Natural killer cell treated with Interleukin-12 subunit alpha and Interleukin-12 subunit beta and Interleukin-15 and Interleukin-18, amount 100 ng/mL, for 72 hours (primary cell): ENCODE results near the gene TMEM239. TPM values are rescaled to one million over a fixed set of nuclear protein-coding genes. Genes with fewer than 3 reads are reported as not detected.

Experiments used
- ATAC-seq, 2 donors: fragments of 150-1000 bp; cut with Tn5 transposase in 1 of 2; sonication (Bioruptor Pico), chemical (Tn5 transposase) in 1 of 2; 2 replicates each; pipeline ENCODE4 v1.10.0; 2021
- DNase-seq: peaks from one replicate; pipeline ENCODE4 v3.0.0; 2022; ENCODE audit warnings: low spot score
- H3K27ac Mint-ChIP-seq, 2 donors: 1 replicate in 1 of 2; 2 replicates in 1 of 2; pipeline ENCODE4 v1.8.0; 2022; ENCODE audit warnings: mixed read lengths in 2 of 2, mild to moderate bottlenecking in 1 of 2, moderate library complexity in 1 of 2
- H3K27me3 Mint-ChIP-seq, 2 donors: 1 replicate in 1 of 2; 2 replicates in 1 of 2; pipeline ENCODE4 v1.8.0; 2022; ENCODE audit warnings: mixed read lengths in 2 of 2
- H3K36me3 Mint-ChIP-seq: one replicate; pipeline ENCODE4 v1.8.0; 2022; ENCODE audit warnings: mixed read lengths
- H3K4me1 Mint-ChIP-seq, 2 donors: 1 replicate in 1 of 2; 2 replicates in 1 of 2; pipeline ENCODE4 v1.8.0; 2022; ENCODE audit warnings: low read depth in 2 of 2, mixed read lengths in 2 of 2, mild to moderate bottlenecking in 1 of 2
- H3K4me3 Mint-ChIP-seq: one replicate; pipeline ENCODE4 v1.8.0; 2022; ENCODE audit warnings: mixed read lengths
- H3K9me3 Mint-ChIP-seq: 2 replicates; pipeline ENCODE4 v1.8.0; 2022; ENCODE audit warnings: mixed read lengths
- total RNA-seq, 2 donors: library from RNA; stranded (reverse); gene quantifications; one replicate each; pipeline ENCODE4 v1.2.3, GENCODE V29; 2022

The TMEM239 gene
- total RNA-seq, 2 donors from 2014 or later = not detected

DNA sequence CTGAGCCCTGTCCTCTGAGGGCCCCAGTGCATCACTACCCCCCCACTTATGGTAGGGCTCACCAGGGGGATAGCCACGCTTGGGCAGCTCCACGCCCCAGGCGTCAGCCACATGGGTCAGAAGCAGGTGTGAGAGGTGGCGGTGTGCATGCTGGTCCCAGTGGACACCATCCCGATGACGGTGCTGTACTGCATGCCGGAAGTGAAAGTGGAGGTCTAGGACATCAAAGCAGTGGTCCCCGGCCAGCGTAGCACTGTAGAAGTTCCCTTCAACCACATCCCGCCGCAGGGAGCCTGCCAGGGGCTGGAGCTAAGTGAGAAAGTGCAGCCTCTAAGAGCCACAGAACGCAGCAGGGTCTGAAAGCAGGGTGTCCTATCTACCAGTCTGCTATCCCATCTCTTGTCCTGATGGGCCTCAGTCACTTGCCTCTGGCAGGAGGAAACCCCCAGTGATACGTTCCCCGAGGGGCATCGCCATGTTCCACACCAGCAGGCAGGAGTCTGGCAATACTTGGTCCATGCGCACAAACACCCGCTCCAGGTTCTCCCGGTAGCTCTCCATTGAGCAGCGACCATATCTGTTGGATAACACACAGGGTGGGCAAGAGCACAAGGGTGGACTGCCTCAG is 22.1 kb downstream of the TMEM239 start:
- H3K4me3 Mint-ChIP-seq = no peak overlapping the region
- H3K36me3 Mint-ChIP-seq = peaks cover 27% of the 10 kb centered on the region
- H3K27ac Mint-ChIP-seq = no peak overlapping the region

DNA sequence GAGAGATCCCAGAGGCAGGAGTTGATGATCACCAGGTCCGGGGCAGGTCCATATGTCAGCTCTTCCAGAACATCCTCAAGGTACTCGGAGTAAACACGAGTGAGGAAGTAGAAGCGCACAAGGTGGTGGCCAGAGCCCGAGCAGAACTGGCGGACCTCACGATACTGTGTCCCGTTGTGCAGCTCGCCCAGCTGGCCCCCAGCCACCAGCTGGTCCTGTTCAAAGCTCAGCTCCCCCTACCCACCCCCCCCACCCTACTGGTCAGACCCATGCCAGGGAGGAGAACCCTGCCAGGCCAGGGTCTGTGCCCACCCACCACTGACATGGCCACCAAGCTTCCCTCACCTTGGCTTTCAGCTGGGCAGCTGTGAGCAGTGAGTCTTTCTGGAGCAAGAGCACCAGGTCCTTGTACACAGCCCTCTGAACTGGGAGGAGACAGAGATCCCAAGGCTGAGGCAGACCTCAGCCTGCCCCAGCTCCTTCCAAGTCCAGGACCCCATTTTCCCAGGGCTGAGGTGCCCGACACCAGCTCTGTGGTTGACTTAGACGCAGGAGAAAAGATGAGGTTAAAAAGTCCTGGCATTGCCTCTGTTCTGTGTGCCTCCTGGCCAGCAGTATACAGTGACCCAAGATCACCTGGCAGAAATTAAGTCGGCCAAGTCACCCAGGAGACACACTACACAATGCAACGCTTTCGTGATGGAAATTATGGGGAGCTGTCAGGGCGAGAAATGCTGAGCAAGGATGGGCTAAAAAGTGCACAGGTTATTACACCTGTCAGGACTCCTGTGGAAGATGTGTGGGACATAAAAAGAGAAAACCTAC is 22.9 kb downstream of the TMEM239 start:
- Mint-ChIP-seq H3K36me3 (peaks cover 27% of the 10 kb centered on the region), H3K27me3 (no peaks in the 10 kb centered on the region), H3K4me3 (peak overlapping the region; percentile 91), H3K27ac (peak overlapping the region; percentile 81 to 92), H3K9me3 (no peaks in the 10 kb centered on the region), H3K4me1 (peaks cover 23 to 42% of the 10 kb centered on the region in 2 donors)
- DNase-seq (no peak), ATAC-seq (no peak)

More for the DNA sequence above, 22.1 kb downstream of the TMEM239 start:
- H3K4me1 Mint-ChIP-seq = peaks cover 17 to 36% of the 10 kb centered on the region in 2 donors
- H3K27me3 Mint-ChIP-seq = no peaks in the 10 kb centered on the region
- no peaks in the 10 kb centered on the region for H3K9me3 Mint-ChIP-seq
- ATAC-seq (no peak), DNase-seq (no peak)

DNA sequence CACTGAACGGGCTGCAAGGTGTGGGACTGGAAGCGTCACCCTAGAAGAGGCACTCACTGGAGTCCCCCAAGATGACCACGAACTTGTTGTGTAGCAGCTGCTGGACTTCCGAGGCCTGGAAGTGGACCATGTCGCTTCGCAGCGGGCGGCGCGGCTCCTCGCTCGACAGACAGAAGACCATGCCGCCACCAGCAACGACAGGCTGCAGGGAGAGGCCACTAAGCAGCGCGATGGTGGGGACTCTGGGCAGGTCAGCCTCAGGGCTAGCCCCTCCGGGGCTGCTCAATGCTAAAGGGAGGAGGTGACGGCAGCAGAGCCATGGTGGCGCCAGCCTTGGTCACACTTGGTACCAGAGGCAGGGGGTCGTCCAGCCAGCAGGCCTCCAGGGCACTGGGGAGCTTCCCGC is 23.6 kb downstream of the TMEM239 start:
- ATAC-seq (no peak), DNase-seq (no peak)
- Mint-ChIP-seq H3K4me3 (peak overlapping the region; percentile 91), H3K9me3 (no peaks in the 10 kb centered on the region), H3K27ac (peak overlapping the region; percentile 81 to 92), H3K27me3 (no peaks in the 10 kb centered on the region), H3K4me1 (peaks cover 30 to 49% of the 10 kb centered on the region in 2 donors), H3K36me3 (peaks cover 27% of the 10 kb centered on the region)

DNA sequence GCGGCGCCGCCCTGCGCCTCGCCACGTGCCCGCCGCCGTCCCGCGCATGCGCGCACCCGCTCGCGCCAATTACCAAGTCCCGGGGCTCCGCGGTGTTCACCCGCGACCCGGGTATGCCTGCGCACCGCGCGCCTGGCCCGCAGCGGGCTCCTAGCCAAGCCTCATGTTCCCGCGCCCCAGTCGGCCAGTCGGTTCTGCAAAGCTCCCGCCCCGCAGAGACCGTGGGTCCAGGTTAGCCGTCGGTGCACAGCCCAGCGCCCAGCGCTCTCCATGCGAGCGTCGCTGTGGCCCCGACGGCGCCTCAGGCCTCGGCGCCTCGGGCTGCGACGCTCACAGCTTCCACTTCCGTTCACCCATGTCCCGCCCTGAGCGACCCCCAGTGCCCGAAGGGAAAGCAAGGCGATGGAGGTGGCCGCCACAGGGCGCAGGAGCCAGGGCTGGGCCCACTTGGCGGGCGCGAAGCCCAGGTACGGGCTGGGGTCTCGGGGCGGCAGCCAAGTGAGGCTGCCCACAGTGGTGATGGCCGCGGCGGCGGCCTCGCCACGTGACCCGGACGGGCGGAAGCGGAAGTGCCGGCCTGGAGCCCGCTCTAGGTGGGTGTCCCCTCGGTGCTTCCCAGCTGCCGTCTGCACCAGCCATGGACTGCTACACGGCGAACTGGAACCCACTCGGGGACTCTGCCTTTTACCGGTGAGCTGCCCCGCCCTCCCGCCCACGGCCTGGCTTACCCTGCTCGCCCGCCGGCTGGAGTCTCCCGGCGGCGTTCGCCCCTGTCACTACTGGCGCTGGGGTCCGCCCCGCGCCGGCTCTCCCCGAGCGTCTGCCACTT is 24.2 kb downstream of the TMEM239 start, which contains the start of the genes PCED1A and VPS16:
PCED1A (minus strand) TSS at position 518 of the 829 bp plus-strand sequence. CDS start 743 bp downstream, outside the sequence.
VPS16 (plus strand) TSS at position 608 of the 829 bp plus-strand sequence; CDS start at position 638, 30 bp downstream.
- peak; percentile 92 for DNase-seq
- peak; percentile 97 to 98 for ATAC-seq
- H3K9me3 Mint-ChIP-seq = no peaks in the 10 kb centered on the region
- H3K36me3 Mint-ChIP-seq = peaks cover 30% of the 10 kb centered on the region
- H3K27ac Mint-ChIP-seq = peak within 1 kb of the TSS; percentile 89 to 92
- peaks cover 35 to 55% of the 10 kb centered on the region in 2 donors for H3K4me1 Mint-ChIP-seq
- H3K27me3 Mint-ChIP-seq = no peaks in the 10 kb centered on the region
- H3K4me3 Mint-ChIP-seq = peak within 1 kb of the TSS; percentile 91

DNA sequence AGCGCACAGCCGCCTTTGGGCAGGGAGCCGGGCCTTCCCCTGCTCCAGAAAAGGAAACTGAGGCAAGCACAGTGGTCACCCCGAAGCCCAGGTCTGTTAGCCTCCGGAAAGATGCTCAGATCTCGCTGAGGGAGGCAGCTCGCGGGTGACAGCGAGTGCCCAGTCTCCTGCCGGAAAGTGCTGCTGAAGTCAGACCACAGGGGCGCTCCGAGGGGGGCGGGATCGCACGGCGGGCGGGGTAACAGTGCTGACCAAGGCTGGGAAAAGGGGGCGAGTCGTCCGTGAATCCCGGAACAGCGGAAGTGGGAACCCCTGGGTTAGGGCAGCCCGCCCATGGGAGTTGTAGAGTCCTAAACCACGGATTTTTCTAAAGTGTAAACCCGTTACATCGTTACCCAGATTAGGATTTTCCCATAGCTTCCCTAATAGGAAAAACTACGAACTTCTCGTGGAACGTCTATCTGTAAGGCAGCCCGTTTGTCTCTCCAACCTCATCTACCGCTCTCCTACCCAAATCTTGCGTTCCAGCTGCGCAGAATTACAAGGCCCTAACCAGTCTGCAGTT is 24.9 kb downstream of the TMEM239 start:
- peak; percentile 88 for DNase-seq

DNA sequence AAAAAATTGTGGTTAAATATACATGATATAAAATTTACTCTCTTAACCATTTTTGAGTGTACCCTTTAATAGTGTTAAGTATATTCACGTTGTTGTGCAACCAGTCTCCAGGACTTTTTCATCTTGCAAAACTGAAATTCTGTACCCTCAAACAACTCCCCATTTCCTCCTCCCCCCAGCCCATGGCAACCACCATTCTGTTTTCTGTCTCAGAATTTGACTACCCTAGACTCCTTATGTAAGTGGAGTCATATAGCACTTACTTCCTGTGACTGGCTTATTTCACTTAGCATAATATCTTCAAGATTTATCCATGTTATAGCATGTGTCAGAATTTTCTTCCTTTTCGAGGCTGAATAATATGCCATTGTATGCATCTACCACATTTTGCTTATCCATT is 29.4 kb downstream of the TMEM239 start:
- peak; percentile 76 to 82 for ATAC-seq
- H3K9me3 Mint-ChIP-seq = no peaks in the 10 kb centered on the region
- peak overlapping the region; percentile 70 to 72 for H3K27ac Mint-ChIP-seq

More for the DNA sequence above, 24.9 kb downstream of the TMEM239 start:
- peaks cover 30% of the 10 kb centered on the region for H3K36me3 Mint-ChIP-seq
- no peaks in the 10 kb centered on the region for H3K27me3 Mint-ChIP-seq
- ATAC-seq = peak; percentile 67 to 69
- peak overlapping the region; percentile 89 to 92 for H3K27ac Mint-ChIP-seq
- H3K9me3 Mint-ChIP-seq = no peaks in the 10 kb centered on the region
- H3K4me1 Mint-ChIP-seq = peaks cover 39 to 61% of the 10 kb centered on the region in 2 donors
- peak overlapping the region; percentile 90 for H3K4me3 Mint-ChIP-seq

DNA sequence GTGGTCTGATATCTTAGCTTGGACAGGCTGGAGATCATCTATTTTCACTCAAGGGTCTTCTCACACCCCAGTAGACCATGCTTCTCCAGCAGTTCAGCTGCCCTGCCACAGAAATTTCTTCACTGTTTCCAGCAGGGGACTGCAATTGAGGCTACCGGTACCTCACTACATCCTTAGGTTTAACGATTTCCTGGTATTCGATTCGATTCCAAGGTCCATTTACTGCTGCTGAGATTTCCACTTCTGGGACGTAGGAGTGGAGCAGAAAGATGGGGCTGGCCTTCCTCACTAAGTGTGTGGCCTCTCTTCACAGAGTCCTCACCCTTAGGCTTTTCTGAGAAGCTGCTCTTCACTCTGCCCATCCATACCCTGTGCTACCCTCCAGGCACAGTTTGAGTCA is 30.5 kb downstream of the TMEM239 start:
- ATAC-seq = no peak
- no peak for DNase-seq

More for the DNA sequence above, 29.4 kb downstream of the TMEM239 start:
- Mint-ChIP-seq H3K4me1 (peaks cover 45 to 51% of the 10 kb centered on the region in 2 donors), H3K27me3 (no peaks in the 10 kb centered on the region), H3K36me3 (peaks cover 16% of the 10 kb centered on the region), H3K4me3 (peak overlapping the region; percentile 32)
- DNase-seq = no peak

DNA sequence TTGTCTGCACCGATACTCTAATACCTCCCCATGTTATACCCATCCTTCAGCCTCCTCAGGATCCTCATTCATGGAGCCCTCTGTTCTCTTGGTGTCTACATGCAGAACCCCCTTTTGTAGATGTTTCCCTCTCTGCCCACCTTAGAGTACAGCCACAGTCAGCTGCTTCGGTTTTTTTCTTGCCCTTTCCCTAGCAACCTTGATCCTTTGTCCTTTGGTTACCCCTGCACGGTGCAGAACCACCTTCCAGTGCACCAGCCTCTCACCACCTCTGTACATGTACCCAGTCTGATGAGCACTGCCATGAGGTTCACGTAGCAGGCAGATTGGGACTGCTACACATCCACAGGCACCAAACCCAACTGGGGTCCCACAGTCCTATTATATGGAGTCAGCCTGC is 31.6 kb downstream of the TMEM239 start:
- no peak for DNase-seq
- H3K36me3 Mint-ChIP-seq = peaks cover 12% of the 10 kb centered on the region
- H3K9me3 Mint-ChIP-seq = no peaks in the 10 kb centered on the region
- H3K27ac Mint-ChIP-seq = peak overlapping the region; percentile 9 to 70
- no peak for ATAC-seq
- H3K4me3 Mint-ChIP-seq = no peak overlapping the region
- no peaks in the 10 kb centered on the region for H3K27me3 Mint-ChIP-seq
- H3K4me1 Mint-ChIP-seq = peaks cover 54 to 60% of the 10 kb centered on the region in 2 donors

More for the DNA sequence above, 30.5 kb downstream of the TMEM239 start:
- Mint-ChIP-seq H3K4me3 (peak overlapping the region; percentile 46), H3K27ac (peak overlapping the region; percentile 9 to 70), H3K4me1 (peaks cover 47 to 49% of the 10 kb centered on the region in 2 donors), H3K9me3 (no peaks in the 10 kb centered on the region), H3K27me3 (no peaks in the 10 kb centered on the region), H3K36me3 (peaks cover 12% of the 10 kb centered on the region)

DNA sequence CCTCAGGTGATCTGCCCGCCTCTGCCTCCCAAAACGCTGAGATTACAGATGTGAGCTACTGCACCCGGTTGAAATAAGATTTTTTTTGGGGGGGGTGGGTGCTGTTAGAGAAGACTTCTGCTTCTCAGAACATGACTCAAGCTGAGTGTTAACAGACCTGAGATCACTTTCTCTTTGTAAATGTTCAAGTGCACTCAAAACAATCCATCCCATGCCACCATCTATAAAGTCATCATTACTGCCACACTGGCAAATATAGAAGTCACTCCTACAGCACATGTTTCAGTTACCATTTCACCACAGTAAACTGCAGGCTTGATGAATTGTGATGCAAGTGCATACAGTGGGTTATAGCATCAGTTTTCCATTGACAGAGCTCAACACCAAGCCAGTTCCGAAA is 33.4 kb downstream of the TMEM239 start:
- H3K27ac Mint-ChIP-seq = peak overlapping the region in 1 of 2 donors; percentile 49
- H3K9me3 Mint-ChIP-seq = no peaks in the 10 kb centered on the region
- H3K4me1 Mint-ChIP-seq = peaks cover 52 to 54% of the 10 kb centered on the region in 2 donors
- DNase-seq = no peak
- H3K36me3 Mint-ChIP-seq = peaks cover 5% of the 10 kb centered on the region
- peak in 1 of 2 donors; percentile 17 for ATAC-seq
- H3K4me3 Mint-ChIP-seq = peak overlapping the region; percentile 21
- no peaks in the 10 kb centered on the region for H3K27me3 Mint-ChIP-seq

DNA sequence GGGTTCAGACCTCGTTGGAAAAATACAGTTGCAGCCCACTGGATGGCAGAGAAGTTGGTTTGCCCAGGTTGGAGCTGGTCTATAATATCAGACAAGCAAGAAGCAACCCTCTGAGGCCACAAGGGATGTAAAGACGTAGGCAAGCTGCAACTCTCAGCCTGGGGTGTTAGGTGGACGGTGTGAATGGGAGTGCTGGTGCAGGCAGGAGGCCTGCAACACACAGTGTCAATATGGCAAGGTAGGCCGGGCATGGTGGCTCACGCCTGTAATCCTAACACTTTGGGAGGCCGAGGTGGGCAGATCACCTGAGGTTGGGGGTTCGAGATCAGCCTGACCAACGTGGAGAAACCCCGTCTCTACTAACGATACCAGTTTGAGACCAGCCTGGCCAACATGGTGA is 34.9 kb downstream of the TMEM239 start:
- Mint-ChIP-seq H3K4me3 (peak overlapping the region; percentile 71), H3K9me3 (no peaks in the 10 kb centered on the region), H3K27ac (peak overlapping the region; percentile 49 to 69), H3K4me1 (peaks cover 44% of the 10 kb centered on the region in 2 donors), H3K27me3 (no peaks in the 10 kb centered on the region), H3K36me3 (no peaks in the 10 kb centered on the region)
- DNase-seq = no peak
- no peak for ATAC-seq

DNA sequence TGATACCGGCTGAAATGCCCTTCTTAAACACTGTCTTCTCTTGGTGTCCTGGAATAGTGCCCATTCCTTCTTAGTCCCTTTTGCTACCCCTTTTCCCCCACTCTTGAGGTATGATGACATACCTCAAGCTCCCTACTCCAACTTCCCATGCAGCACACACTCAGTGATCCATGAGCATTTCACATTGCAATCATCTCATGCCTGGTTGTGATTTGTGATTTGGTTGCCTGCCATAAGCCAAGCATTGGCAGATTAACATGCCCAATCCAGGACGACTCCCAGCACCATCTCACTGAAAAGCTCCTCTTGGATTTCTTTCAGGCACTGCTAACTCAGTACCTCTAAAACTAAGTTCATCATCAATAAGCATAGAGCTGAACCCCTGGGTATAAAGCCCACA is 42.4 kb downstream of the TMEM239 start:
- H3K27me3 Mint-ChIP-seq = no peaks in the 10 kb centered on the region
- H3K9me3 Mint-ChIP-seq = no peaks in the 10 kb centered on the region
- no peak overlapping the region for H3K4me3 Mint-ChIP-seq
- H3K4me1 Mint-ChIP-seq = peaks cover 4 to 26% of the 10 kb centered on the region in 2 donors
- H3K36me3 Mint-ChIP-seq = no peaks in the 10 kb centered on the region
- no peak overlapping the region for H3K27ac Mint-ChIP-seq
- ATAC-seq (no peak), DNase-seq (no peak)

DNA sequence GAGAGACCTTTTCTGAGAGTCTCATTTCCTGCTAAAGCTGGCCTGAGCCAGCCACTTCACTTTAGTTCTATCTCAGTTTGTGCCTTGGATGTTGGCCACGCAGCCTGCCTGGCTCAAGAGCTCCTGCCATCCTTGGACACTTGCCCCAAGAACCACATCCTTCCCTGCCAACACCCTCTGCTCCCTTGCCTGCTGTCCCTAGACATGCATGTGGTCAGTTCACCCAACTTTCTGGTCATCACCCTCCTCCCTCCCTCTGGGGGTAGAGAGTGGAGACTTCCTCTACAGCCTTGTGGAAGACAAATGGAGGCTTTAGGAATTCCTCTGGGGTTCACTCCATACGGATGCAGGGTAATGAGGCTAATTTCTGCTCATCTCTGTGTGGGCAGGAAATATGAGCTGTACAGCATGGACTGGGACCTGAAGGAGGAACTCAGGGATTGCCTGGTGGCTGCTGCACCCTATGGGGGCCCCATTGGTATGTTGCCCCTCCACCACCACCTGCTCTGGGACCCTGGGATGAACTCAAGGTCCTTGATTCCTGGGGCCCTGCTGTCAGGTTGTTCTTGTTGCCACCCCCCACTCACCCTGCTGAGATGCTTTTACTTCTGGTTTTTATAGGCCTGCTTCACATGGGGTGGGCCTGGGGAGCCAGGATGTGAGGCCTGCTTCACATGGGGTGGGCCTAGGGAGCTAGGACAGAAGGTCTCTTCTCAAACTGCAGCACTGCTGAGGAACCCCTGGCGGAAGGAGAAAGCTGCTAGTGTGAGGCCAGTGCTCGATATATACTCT is 43.4 kb downstream of the TMEM239 start:
- no peak for DNase-seq
- Mint-ChIP-seq H3K9me3 (no peaks in the 10 kb centered on the region), H3K4me1 (peaks cover 5 to 31% of the 10 kb centered on the region in 2 donors), H3K27ac (no peak overlapping the region), H3K36me3 (no peaks in the 10 kb centered on the region), H3K4me3 (no peak overlapping the region), H3K27me3 (no peaks in the 10 kb centered on the region)
- no peak for ATAC-seq
